DND-41 (cell line): ENCODE data around the gene DPYD.

Experiments used
- ATAC-seq: fragments of 200-7000 bp; cut with Tn5 transposase; 3 replicates; pipeline ENCODE4 v1.9.1; 2021; ENCODE audit warnings: low read depth; ENCODE audit not compliant: insufficient read depth
- DNase-seq: peaks from one replicate; pipeline ENCODE4 v3.0.0-alpha.2; 2020
- H2AFZ ChIP-seq: 2 replicates; pipeline ENCODE4 v1.6.0; 2012; ENCODE audit warnings: low read depth, low read length
- H3K27ac ChIP-seq: 2 replicates; pipeline ENCODE4 v1.5.1; 2012; ENCODE audit warnings: low read length, inconsistent platforms
- H3K27me3 ChIP-seq: fragments of 200-600 bp; sonication (generic); 2 replicates; pipeline ENCODE4 v1.6.0; 2012; ENCODE audit warnings: low read length, mild to moderate bottlenecking, inconsistent platforms; ENCODE audit not compliant: insufficient read depth, poor library complexity
- H3K36me3 ChIP-seq: 2 replicates; pipeline ENCODE4 v1.5.1; 2012; ENCODE audit warnings: low read length, inconsistent platforms; ENCODE audit not compliant: insufficient read depth
- H3K4me1 ChIP-seq: 2 replicates; pipeline ENCODE4 v1.5.1; 2012; ENCODE audit warnings: mild to moderate bottlenecking, low read length; ENCODE audit not compliant: insufficient read depth
- H3K4me2 ChIP-seq: 2 replicates; pipeline ENCODE4 v1.6.0; 2012; ENCODE audit warnings: mild to moderate bottlenecking, moderate library complexity, low read length, inconsistent platforms; ENCODE audit not compliant: insufficient read depth
- H3K4me3 ChIP-seq, 2 experiments: fragments of 200-600 bp in 1 of 2; shearing (Covaris generic) in 1 of 2; 2 replicates each; pipeline ENCODE4 v1.5.1; 2012 to 2016; ENCODE audit warnings: inconsistent platforms in 2 of 2, low read length in 2 of 2, mild to moderate bottlenecking in 2 of 2, low read depth in 1 of 2, moderate library complexity in 1 of 2
- H3K79me2 ChIP-seq: 2 replicates; pipeline ENCODE4 v1.6.0; 2012; ENCODE audit warnings: low read length, inconsistent platforms; ENCODE audit not compliant: insufficient read depth
- H3K9ac ChIP-seq: 2 replicates; pipeline ENCODE4 v1.6.0; 2012; ENCODE audit warnings: low read depth, mild to moderate bottlenecking, inconsistent platforms, low read length, moderate library complexity
- H3K9me3 ChIP-seq: 2 replicates; pipeline ENCODE4 v1.5.1; 2012; ENCODE audit warnings: low read length, moderate library complexity, mild to moderate bottlenecking, inconsistent platforms; ENCODE audit not compliant: insufficient read depth, severe bottlenecking
- H4K20me1 ChIP-seq: 2 replicates; pipeline ENCODE4 v1.6.0; 2012; ENCODE audit warnings: low read length; ENCODE audit not compliant: insufficient read depth
- EZH2 ChIP-seq: IDR thresholded peaks from 3 replicates; pipeline ENCODE4 v1.6.1; 2012; ENCODE audit warnings: borderline replicate concordance, low read depth, mild to moderate bottlenecking, moderate library complexity, low read length, inconsistent platforms; ENCODE audit not compliant: severe bottlenecking
- TF ChIP-seq, protein P1 (sequence below): IDR thresholded peaks from 2 replicates; pipeline ENCODE4 v1.5.1; 2012; ENCODE audit warnings: borderline replicate concordance, low read length, moderate library complexity, mild to moderate bottlenecking; ENCODE audit not compliant: poor library complexity, severe bottlenecking; ENCODE audit errors: extremely low read depth

The DPYD gene

DNA sequence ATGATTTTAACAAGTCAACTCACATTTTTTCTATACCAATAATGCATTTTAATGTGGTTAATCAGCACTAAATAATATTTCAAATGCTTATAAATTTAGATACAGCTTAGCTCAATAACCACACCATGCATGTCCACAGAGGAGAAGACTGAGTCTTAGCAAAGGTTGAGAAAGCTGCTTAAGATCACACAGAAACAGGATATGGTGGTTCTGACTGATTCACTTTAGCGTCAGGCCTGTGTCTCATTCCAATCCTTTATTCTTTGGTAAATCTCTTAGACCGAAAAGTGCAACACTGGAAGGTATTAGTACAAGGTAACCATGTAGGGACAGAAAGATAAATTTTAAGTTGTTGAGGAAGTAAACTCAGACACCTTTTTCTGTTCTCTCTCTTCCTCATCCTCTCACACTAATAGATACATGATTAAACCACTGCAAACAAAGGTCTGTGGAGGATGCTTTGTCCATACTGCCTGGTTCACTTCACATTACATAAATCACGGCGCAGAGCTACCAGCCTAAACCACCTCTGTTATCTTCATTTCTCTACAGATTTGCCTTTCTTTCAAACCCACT lies 139.0 kb downstream of the DPYD start:
- H2AFZ ChIP-seq, result no peak overlapping the region
- DNase-seq (no peak), ATAC-seq (peak; percentile 59; the same call in 1 of the 3 replicates)
- H3K27me3 ChIP-seq, result no peaks in the 10 kb centered on the region
- H3K4me3 ChIP-seq, result no peak overlapping the region
- H3K27ac ChIP-seq, result no peak overlapping the region
- peaks cover 4% of the 10 kb centered on the region; the same call in 1 of the 2 replicates for H3K36me3 ChIP-seq
- TF ChIP-seq, protein P1, sequence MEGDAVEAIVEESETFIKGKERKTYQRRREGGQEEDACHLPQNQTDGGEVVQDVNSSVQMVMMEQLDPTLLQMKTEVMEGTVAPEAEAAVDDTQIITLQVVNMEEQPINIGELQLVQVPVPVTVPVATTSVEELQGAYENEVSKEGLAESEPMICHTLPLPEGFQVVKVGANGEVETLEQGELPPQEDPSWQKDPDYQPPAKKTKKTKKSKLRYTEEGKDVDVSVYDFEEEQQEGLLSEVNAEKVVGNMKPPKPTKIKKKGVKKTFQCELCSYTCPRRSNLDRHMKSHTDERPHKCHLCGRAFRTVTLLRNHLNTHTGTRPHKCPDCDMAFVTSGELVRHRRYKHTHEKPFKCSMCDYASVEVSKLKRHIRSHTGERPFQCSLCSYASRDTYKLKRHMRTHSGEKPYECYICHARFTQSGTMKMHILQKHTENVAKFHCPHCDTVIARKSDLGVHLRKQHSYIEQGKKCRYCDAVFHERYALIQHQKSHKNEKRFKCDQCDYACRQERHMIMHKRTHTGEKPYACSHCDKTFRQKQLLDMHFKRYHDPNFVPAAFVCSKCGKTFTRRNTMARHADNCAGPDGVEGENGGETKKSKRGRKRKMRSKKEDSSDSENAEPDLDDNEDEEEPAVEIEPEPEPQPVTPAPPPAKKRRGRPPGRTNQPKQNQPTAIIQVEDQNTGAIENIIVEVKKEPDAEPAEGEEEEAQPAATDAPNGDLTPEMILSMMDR, result no peak
- no peak for TF ChIP-seq EZH2
- H3K4me1 ChIP-seq, result no peaks in the 10 kb centered on the region
- no peak overlapping the region for H3K4me2 ChIP-seq
- H3K9me3 ChIP-seq, result no peaks in the 10 kb centered on the region
- H3K9ac ChIP-seq, result no peak overlapping the region
- no peaks in the 10 kb centered on the region for H4K20me1 ChIP-seq
- no peaks in the 10 kb centered on the region for H3K79me2 ChIP-seq

DNA sequence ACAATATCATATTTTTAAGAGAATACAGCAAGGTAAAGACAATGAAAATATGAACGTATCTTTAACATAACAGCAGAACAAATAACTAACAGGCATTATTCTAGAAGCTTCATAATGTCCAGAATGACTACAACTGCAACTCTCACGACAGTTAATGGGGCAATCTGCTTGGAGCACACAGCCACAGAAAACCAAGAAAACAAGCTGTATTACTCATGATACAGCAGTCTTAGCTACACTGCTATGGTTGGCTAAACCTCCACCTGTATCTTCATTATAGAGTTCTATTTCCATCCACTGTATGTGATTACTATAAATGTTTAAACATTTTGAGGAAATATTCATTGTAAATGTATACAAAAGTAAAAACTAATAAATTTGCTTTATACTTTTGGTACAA lies 139.9 kb downstream of the DPYD start:
- no peak overlapping the region for H3K27ac ChIP-seq
- H2AFZ ChIP-seq, result no peak overlapping the region
- DNase-seq (no peak), ATAC-seq (no peak)
- H4K20me1 ChIP-seq, result no peaks in the 10 kb centered on the region
- H3K79me2 ChIP-seq, result no peaks in the 10 kb centered on the region
- no peak overlapping the region for H3K4me3 ChIP-seq
- no peak for TF ChIP-seq EZH2
- TF ChIP-seq, protein P1, result no peak
- H3K9me3 ChIP-seq, result no peaks in the 10 kb centered on the region
- H3K4me2 ChIP-seq, result no peak overlapping the region
- peaks cover 11% of the 10 kb centered on the region; the same call in 1 of the 2 replicates for H3K36me3 ChIP-seq
- no peaks in the 10 kb centered on the region for H3K27me3 ChIP-seq
- no peaks in the 10 kb centered on the region for H3K4me1 ChIP-seq
- H3K9ac ChIP-seq, result no peak overlapping the region

DNA sequence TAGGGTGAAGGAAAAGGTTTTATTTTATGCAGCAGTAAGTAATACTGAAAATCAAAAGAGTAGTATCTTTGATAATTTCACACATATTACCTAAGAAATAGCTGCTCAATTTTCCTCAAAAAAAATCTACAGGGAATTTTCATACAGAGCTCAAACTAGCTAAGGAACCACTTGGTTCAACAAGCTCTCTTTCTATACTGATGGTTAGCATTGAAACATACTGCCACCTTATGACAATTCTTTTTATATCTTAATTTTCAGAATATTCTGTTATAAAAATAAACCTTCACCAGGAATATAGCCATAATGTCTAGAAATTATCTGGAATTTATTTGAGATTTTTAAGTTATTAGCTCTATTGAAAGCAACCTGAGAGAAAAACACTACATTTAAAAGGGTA lies 142.1 kb downstream of the DPYD start:
- ATAC-seq (no peak), DNase-seq (no peak)
- no peak for TF ChIP-seq EZH2
- TF ChIP-seq, protein P1, result no peak
- H3K9ac ChIP-seq, result no peak overlapping the region
- H3K9me3 ChIP-seq, result no peaks in the 10 kb centered on the region
- no peak overlapping the region for H3K4me2 ChIP-seq
- no peak overlapping the region for H3K27ac ChIP-seq
- H3K79me2 ChIP-seq, result no peaks in the 10 kb centered on the region
- H3K36me3 ChIP-seq, result peaks cover 18% of the 10 kb centered on the region
- H3K4me1 ChIP-seq, result no peaks in the 10 kb centered on the region
- no peaks in the 10 kb centered on the region for H4K20me1 ChIP-seq
- no peak overlapping the region for H3K4me3 ChIP-seq
- no peak overlapping the region for H2AFZ ChIP-seq
- H3K27me3 ChIP-seq, result no peaks in the 10 kb centered on the region
